ENCODE measurements around the gene PLEK. TPM values are rescaled to one million over a fixed set of nuclear protein-coding genes. Genes with fewer than 3 reads are reported as not detected.

PLEK gene
- total and polyA plus RNA-seq, 11 donors, result 1.3 to 90.0 (median 3.1) TPM

DNA sequence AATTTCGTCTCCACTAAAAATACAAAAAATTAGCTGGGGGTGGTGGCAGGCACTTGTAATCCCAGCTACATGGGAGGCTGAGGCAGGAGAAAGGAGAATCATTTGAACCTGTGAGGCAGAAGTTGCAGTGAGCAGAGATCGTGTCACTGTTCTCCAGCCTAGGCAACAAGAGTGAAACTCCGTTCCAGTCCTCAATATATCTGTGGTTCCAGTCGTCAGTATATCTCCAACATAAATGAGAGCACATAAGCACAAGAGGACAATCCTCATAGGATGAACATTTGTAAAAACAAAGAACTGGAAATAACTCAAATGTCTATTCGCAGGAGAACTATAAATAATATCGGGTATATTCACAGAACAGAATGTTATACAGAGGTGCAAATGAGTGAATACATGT lies 13.1 kb upstream of the PLEK start:
- Histone ChIP-seq H3K4me3 (no peak overlapping the region), H3K4me1 (no peaks in the 10 kb centered on the region), H3K27me3 (no peaks in the 10 kb centered on the region), H3K27ac (no peak overlapping the region), H3K9me3 (peaks cover 0 to 4% (median 0%) of the 10 kb centered on the region in 12 donors), H3K36me3 (no peaks in the 10 kb centered on the region)
- TF ChIP-seq, protein P1, sequence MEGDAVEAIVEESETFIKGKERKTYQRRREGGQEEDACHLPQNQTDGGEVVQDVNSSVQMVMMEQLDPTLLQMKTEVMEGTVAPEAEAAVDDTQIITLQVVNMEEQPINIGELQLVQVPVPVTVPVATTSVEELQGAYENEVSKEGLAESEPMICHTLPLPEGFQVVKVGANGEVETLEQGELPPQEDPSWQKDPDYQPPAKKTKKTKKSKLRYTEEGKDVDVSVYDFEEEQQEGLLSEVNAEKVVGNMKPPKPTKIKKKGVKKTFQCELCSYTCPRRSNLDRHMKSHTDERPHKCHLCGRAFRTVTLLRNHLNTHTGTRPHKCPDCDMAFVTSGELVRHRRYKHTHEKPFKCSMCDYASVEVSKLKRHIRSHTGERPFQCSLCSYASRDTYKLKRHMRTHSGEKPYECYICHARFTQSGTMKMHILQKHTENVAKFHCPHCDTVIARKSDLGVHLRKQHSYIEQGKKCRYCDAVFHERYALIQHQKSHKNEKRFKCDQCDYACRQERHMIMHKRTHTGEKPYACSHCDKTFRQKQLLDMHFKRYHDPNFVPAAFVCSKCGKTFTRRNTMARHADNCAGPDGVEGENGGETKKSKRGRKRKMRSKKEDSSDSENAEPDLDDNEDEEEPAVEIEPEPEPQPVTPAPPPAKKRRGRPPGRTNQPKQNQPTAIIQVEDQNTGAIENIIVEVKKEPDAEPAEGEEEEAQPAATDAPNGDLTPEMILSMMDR (IDR thresholded peaks at IDR 0.05), result no peak
- no peak for TF ChIP-seq POLR2A (IDR thresholded peaks at IDR 0.05)
- ATAC-seq, result no peak
- DNase-seq, result no peak
- 75 to 85% (median 81%) methylated on average over 6 of the region's 6 CpGs for WGBS, 4 donors
- intact Hi-C loops (cut with DNase I), result loop anchor here in 2 of 10 donors (10.0 kb wide), 1 partner anchor 227 kb away; no protein-coding TSS in a partner anchor

DNA sequence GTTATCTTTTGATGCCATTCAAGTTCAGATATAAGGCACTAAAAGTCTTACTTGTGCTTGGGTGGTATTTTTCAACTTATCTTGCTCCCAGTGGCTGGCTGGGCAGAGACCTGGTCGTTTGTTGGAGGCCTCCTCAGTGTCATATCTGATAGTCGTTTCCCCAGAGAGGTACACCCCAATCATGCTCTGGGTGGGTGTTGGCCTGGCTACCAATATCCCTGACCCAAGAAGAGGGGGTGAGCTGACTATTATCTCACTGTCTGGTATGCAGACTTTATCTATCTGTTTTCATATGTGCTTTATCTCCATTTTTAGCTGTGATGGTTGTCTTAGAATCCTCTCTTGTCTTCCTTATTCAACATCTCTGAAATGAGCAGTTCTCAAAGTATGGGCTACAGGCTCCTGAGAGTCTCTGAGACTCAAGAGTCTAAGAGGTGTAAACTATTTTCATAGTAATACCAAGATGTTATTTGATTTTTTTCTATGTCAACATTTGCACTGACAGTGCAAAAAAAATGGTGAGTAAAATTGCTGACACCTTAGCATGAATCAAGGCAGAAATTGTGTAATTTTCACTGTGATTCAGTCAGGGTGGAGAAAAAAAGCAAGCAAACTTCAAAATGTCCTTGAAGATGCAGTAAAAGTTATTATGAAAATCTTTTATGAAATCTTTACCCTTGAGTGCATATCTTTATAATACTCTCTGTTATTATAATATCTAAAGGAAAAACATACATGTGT lies 12.3 kb upstream of the PLEK start:
- WGBS, 4 donors, result 15 to 25% (median 21%) methylated on average over 2 of the region's 2 CpGs
- no peak for ATAC-seq
- no peak for TF ChIP-seq POLR2A (IDR thresholded peaks at IDR 0.05)
- TF ChIP-seq, protein P1 (IDR thresholded peaks at IDR 0.05), result no peak
- intact Hi-C loops (cut with DNase I), result loop anchor here in 2 of 10 donors (10.0 kb wide), 1 partner anchor 228 kb away; no protein-coding TSS in a partner anchor
- DNase-seq, result no peak
- H3K27me3 ChIP-seq, result no peaks in the 10 kb centered on the region
- no peaks in the 10 kb centered on the region for H3K4me1 ChIP-seq
- H3K4me3 ChIP-seq, result no peak overlapping the region
- no peak overlapping the region for H3K27ac ChIP-seq
- peaks cover 0 to 4% (median 0%) of the 10 kb centered on the region in 12 donors for H3K9me3 ChIP-seq
- H3K36me3 ChIP-seq, result no peaks in the 10 kb centered on the region

DNA sequence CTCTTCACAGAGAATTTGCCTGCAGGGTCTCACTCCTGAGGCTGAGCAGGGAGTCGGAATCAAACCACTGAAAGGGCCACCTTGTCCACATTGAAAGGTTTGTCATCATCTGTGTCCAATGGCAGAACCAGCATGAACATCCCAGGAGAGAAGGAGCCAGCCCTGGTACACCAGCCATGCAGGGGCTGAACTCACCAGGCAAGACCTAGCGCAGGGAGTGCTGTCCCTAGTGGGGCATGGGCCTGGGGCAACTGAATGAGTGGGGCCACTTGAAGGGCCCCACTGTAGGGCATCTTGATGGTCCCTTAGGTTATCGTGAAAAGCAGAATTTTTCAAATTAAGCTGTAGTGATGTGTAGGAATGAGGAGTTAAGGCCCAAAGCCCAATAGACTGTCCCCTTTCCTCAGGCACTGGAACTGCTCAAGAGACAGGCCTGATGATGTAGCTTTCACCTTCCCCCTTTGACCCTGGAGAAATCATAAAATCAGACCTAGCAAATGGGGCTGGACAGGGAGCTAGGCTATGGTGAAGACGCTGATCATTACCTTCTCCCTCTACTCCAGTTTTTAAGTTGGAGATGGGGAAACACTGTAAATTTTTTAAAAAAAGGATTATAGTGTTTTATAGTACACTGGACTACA lies 8.4 kb upstream of the PLEK start:
- Histone ChIP-seq H3K27me3 (no peaks in the 10 kb centered on the region), H3K27ac (no peak overlapping the region), H3K36me3 (no peaks in the 10 kb centered on the region), H3K4me3 (no peak overlapping the region), H3K9me3 (no peaks in the 10 kb centered on the region), H3K4me1 (no peaks in the 10 kb centered on the region)
- ATAC-seq (no peak), DNase-seq (no peak)
- intact Hi-C loops (cut with DNase I), result loop anchor here in 6 of 10 donors (5.0 to 10.0 kb wide), 2 partner anchors 232 to 234 kb away; no protein-coding TSS in a partner anchor
- 94 to 98% (median 95%) methylated on average over 4 of the region's 4 CpGs for WGBS, 4 donors
- no peak for TF ChIP-seq POLR2A (IDR thresholded peaks at IDR 0.05)
- TF ChIP-seq, protein P1 (IDR thresholded peaks at IDR 0.05), result no peak

Measured in heart left ventricle (tissue), 16 donors.